ENCODE measurements around the gene MID1. TPM values are rescaled to one million over a fixed set of nuclear protein-coding genes. Genes with fewer than 3 reads are reported as not detected.

MID1 gene
- 38.8 TPM for total RNA-seq

GRCh38 chrX:10620121-10620699, at the start of gene MID1:
MID1 (minus strand) TSS chrX:10620585; CDS start chrX:10567547, 53,038 bp downstream.

Small RNA genes within 50 kb of the gene (small RNA-seq; reads per million reads assigned to genes)
- not detected for gene RNU6-800P (ENCODE audit: low replicate concordance)
